Measurements from ENCODE around the gene SLIT3.
"Not testable (repeated sequence)": the region's sequence is repeated elsewhere in the genome, so short reads cannot be mapped to it uniquely, and the experiment has no call there.

Gene SLIT3

GRCh38 chr5:169132302-169132660 lies 168.7 kb downstream of the SLIT3 start:
- DNase-seq = no peak

DNA sequence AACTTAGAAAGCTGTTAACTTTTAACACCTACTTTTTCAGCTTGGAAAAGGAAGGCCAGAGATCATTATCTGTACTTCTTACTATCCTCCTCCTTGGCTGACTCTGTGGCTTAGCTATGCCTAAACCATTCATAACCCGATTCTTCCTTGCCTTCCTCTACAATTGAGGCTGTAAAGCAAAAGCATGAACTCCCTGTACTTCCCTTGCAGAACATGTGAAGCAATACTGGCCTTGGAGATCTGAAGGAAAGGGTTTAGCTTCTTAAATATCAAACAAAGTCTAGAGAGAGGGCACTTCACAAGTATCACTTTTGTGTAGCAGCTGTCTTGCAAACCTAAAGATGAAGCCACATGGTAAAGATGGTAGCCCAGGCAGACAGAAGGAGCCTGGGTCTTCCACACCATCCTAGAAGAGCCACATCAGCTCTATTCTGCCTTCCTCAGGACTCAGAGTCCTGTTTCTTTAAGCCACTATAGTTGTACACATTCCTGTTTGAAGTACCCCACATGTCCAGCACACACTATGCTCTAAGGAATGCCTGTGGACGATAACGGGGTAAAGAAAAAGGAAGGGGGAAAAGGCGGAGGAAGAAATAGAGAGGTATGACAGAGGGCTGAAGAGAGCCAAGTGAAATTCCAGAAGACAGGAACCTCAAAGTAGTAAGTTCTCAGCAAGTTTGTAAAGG lies 169.2 kb downstream of the SLIT3 start:
- no peak for DNase-seq

DNA sequence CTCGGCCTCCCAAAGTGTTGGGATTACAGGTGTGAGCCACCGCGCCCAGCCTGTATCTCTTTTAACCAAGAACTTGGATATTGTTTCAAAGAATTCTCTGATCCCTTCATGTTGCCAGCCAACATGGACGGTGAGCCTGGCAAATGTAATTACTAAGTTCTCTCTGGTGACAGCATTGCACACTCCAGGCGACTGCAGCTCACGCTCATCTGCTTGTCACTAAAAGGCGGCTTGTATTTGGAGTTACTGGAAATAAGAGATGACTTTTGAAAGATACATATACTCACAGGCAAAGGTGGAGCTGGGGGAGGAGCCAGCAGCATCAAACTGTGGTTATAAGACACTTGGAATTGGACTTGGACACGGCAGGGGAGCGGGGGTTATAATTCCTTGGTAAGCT lies 172.3 kb downstream of the SLIT3 start:
- DNase-seq = no peak

GRCh38 chr5:169127431-169127830 lies 173.5 kb downstream of the SLIT3 start:
- DNase-seq = no peak

- DNase-seq = no peak
Measured at GRCh38 chr5:169126481-169127021, 174.4 kb downstream of the SLIT3 start.

DNA sequence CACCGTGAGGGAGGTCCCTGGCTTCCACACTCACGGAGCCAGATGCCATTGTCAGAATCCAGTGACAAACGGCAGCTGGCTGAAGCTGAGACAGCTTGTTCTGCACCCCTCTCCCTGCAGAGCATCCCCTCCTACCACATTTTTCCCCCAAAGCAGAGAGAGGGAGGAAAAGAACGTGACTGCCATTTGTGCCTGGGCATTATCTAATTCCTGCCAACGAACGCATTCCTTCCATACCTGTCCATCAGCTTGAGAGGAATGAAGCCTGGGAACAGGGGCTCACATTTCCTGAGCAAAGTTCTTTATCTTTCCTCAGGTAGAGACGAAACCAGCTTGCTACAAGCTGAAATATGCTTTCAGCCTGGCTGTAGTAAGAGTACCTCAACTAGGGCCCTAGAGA lies 175.4 kb downstream of the SLIT3 start:
- DNase-seq = no peak

- no peak for DNase-seq
Measured at GRCh38 chr5:169122951-169123350, 178.0 kb downstream of the SLIT3 start.

- DNase-seq = no peak
Measured at GRCh38 chr5:169121630-169122420, 179.1 kb downstream of the SLIT3 start.

GRCh38 chr5:169119288-169120048 lies 181.5 kb downstream of the SLIT3 start:
- DNase-seq = no peak

GRCh38 chr5:169116961-169117461 lies 183.9 kb downstream of the SLIT3 start:
- no peak for DNase-seq

GRCh38 chr5:169115461-169116124 lies 185.3 kb downstream of the SLIT3 start:
- no peak for DNase-seq

DNA sequence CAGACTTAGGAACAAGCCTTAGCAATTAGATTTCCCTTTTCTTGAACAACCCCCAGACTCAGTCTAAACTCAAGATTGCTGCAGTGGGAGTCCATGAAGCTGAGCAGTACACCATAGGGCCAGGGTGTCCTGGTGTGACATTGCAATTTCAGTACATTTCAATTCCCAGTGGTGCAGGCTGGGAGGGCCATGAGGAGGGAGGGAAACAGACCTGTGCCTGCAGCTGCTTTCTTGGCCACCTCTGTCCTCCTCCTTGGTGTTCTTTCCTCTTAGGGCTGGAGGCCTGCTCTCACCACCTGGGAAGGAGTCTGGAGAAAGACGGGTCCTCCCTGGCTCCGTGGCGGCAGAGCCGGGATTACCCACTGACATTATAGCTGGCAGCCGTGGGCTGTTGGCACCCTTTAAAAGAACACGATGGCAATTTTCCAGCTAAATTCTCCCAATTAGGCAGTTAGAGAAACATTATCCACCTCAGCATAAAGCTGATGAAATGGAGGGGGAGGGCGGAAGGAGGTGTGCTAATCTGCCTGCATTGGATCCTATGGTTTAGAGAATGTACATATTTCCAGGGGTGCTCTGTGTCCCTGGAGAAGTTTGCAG lies 186.4 kb downstream of the SLIT3 start:
- DNase-seq = no peak

GRCh38 chr5:169112016-169112415 lies 188.9 kb downstream of the SLIT3 start:
- no peak for DNase-seq

GRCh38 chr5:169106911-169107706 lies 193.8 kb downstream of the SLIT3 start:
- DNase-seq = no peak

- DNase-seq = not testable (repeated sequence)
Measured at GRCh38 chr5:169105582-169105981, 195.4 kb downstream of the SLIT3 start.

GRCh38 chr5:169104937-169105494 lies 195.9 kb downstream of the SLIT3 start:
- no peak for DNase-seq

- no peak for DNase-seq
Measured at GRCh38 chr5:169103586-169104181, 197.3 kb downstream of the SLIT3 start.

DNA sequence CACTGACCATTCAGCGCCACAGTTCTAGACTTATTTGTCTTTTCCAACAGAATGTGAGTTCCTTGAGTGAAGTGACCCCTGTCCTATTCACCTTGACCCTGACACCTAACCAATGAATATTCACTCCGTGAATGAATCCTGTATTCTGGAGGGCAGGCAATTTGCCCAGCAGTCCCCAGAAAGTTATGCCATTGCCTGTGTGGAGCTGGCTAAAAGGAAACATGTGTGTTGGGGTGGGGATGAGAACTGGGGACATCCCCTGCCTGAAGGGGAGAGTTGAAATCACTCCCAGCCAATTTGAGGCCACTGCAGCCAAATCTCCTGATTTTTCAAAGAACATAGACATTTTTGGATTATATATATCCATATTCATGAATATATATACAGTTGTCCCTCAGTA lies 199.0 kb downstream of the SLIT3 start:
- no peak for DNase-seq

DNA sequence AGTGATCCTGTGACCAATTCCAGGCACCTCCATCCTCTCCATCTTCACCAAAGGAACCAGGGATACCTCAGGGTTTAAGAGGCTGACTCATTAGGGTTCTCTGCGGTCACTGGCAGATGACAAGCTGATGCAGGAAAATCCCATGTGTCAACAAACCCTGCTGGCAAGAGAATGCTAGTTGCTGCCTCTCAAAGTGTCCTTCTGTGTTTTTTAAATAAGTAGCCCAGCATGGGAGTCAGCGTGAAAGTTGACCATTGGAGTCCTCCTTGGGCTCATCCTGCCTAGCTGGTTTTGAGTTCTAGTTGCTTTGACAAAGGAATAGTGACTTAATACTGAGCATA lies 200.2 kb downstream of the SLIT3 start:
- no peak for DNase-seq

GRCh38 chr5:169099801-169100734 lies 200.9 kb downstream of the SLIT3 start:
- no peak for DNase-seq
